HG03432 (cell line): ENCODE data around the gene MVK.

Experiments
- ATAC-seq: cut with Tn5 transposase; IDR thresholded peaks from one replicate; pipeline ENCODE4 v1.9.1; 2021; ENCODE audit warnings: mild to moderate bottlenecking, moderate library complexity; ENCODE audit not compliant: unreplicated experiment

The MVK gene

DNA sequence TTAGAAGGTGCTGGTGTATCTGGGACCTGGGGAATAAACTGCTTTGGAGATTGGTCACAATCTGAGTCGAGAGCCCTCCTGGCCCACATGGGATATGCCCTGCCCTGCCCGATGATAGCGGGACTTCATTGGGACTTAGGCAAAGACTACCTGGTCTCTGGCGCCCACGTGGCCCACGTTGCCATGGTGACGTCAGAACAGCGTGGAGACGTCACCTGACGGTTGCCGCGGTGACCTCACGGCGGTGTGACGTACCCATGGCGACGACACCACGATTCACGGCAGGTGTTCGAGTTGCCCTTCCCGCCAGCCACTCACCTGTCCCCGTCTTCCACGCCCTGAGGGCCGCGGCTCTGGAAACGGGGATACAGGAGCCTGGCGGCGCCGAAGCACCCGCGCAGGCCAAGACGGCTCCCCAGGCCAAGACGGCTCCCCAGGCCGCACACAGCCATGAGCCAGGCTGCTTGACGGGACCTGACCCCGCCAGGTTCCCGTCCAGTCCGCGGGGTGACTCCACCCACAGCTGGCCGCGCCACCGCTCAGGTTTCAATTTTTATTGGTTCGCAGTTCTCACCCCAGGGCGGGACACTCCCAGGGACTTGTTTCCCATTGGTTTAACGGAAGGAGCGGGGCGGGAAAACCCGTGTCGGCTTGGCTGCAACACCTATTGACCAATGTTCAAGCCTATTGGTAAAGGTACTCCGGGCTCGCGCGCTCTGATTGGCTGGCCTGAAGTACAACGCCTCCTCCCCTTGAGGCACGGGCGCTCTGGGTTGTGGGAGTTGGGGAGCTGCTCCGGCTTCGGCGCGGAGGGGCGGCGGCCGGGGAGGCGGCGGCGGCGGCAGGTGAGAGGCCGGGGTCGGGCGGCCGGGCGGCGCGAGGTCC, at the start of gene MVK, which contains the start of gene MMAB:
TSS of gene MVK (plus strand) at position 766 of the 885 bp plus-strand sequence. CDS start 1,029 bp downstream, outside the sequence.
TSS of gene MMAB (minus strand) at position 476 of the 885 bp plus-strand sequence. CDS start at position 452, 24 bp downstream.
- ATAC-seq, result peak; percentile 93

DNA sequence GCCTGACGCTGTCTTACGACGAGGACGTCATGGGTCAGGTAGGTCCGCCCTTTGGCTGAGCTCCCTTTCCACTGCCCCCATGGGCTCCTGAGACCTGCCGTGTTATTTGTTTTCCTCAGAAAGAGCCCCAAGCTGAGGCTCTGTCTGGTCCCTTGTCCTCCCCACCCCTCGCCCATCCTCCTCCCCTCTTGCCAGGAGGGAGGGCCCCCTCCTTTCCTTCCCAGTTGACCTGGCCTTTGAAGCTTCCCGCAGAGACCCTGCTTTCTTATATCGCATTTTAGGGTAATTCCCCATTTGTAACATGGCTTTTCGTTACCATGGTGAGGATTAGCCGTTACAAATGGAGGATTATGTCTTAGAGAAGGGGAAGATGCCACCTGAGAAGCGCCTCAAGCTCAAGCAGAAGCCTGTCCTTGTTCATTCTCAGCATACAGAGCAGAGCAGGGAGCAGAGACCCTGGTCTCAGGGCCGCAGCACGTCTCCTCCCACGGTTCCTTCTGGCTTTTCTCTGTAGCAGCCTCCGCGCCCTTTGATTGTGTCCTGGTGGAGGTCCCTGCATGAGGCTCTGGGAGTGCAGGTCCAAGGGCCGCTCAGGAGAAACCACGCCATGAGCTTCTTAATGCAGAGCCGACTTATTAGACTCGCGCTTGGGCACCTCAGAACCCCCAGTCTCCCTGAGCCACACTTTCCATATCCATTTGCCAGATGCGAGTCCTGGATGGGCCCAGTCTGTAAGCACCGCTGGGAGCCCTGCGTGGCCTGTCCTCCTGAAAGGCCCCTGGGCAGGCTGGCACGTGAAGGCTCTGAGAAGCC, 48.9 kb upstream of the MVK start:
- no peak for ATAC-seq

DNA sequence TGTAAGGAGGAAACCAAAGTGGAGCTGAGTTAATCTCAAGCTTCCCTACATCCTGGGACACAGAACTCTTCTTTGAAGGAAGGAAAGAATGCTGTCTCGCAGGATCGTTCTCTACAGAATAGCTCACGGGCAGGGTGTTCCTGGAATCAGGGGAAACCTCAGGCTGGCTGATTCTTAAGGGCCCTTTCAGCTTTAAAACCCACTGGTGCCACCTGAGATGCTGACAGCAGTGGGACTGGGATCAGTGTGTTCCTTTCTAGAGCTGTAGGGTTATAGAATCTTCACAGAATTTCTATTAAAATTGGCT, 48.4 kb upstream of the MVK start:
- no peak for ATAC-seq

DNA sequence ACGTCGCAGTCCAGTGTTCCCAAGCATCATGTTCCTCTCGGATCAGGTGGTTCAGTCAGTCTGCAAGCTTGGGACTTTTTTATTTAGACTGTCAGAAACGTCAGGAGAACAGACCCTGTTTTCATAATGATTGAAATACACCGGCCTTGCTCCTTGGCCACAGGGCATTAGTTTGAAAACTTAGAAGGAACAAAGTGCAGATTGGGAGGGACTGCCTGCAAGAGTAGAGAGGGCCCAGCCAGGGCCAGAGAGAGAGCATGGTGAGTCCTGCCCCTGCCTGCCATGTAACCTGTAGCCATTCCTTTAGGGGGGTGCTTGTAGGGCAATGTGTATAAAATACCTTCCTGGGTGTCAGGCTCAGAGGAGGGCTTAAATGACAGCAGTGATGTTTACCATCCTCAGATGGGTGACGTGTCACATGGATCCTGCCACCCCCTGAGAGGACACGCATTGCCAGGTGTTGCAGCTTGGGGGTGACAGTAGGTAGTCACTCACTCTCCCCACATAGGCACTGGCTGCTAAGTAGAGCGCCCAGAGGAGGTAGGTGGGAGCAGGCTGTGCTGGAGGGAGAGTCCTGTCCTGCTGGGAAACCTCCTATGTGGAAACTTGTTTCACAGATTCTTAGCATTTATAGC, 46.0 kb upstream of the MVK start:
- no peak for ATAC-seq

DNA sequence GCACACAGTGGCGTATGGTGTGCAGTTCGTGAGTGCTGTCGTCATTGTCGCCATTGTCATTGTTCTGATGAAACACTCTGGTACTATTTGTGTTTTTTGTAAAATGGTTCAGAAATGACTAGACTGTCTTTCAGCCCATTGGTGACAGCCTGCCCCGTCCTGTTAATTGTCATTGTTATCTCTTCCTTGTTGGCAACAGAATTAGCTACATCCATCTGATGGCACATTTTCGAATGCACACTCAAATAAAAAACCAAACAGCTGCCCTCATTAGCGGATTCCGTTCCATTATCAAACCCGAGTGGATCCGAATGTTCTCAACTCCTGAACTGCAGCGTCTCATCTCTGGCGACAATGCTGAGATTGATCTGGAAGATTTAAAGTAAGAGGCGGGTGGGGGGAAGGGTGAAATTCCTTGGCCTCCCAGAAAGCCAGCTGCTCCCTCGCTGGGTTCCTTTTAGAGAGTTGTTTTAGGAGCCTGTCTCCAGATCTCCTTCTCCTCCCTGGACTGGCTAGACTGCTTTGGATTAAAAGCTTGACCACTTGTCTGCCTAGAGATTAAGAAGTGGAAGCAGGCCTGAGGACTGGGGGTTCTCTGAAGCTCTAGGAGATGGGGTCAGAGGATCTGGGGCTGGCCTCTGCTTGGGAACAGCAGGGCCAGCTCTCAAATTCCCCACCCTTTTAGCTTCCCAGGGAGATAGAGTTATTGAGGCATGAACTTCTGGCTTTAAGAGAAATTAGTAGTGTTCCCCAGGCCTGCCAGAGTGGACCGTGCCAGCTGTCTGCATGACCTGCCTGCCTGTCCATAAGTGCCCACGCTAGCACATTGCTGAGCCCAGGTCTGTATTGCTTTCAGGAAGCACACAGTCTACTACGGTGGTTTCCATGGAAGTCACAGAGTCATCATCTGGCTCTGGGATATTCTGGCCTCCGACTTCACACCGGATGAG, 43.6 kb upstream of the MVK start:
- ATAC-seq, result no peak

DNA sequence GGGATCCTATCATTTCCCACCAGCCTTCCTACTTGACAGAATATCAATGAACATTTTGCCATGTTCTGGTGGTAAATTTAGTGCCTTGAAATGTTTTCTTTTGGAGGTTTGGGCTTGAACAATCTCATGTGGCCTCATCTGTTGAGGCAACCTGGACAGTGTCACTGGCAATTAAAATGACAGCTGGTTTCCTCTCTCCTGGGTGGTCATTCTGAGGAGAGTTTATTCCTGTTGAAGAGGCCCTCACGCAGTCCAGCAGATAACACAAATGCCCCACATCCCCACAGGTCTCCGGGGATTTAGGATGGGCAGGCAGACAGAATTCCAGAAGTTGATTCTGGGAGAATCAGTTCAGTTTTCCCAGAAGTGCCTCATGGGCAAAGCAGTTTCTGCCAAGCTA, 42.2 kb upstream of the MVK start:
- no peak for ATAC-seq

DNA sequence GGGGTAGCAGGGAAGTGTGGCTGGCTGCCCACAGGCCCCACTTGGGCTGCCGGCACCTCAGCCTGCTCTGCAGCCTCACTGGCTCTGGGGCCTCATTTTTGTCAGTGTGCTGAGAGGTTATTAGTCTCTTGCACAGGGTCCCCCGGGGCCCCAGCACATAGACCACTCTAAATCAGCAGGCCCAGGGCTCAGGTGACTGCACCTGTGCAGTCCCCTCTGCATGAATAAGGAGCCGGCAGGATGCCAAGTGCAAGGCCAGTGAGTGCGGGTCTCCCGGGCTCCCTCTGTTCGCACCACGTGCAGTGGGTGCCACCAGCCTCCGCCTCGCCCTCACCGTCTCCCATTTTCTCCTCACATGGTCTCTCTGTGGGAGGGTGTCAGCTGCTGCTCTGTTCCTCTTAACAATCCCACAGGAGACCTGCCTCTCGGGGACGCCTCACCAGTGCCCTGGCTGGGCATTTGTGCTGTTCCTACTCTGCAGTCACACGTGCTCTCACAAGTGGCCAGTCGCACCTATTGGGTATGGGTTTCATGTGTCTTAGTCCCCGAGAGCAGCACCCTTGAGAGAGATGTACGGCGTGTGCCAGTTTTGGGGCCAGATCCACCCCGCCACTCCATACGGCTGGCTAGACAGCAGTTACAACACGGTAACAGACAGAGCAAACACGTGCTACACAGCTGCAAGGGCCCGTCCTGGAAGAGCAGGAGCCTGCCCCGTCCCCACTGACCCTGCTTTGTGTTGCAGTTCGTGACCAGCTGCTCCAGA, 40.7 kb upstream of the MVK start:
- no peak for ATAC-seq

DNA sequence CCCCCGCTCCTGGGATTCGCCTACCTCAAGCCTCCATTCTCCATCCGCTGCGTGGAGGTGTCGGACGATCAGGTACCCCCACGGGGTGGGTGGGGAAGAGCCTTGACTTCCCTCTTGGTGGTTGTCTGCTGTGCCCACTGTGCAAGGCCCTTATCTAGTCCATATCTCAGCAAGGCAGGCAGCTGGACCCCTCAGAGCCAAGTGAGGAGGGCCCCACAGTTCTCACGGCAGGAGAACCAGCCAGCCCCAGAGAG, 40.2 kb upstream of the MVK start:
- ATAC-seq, result no peak

DNA sequence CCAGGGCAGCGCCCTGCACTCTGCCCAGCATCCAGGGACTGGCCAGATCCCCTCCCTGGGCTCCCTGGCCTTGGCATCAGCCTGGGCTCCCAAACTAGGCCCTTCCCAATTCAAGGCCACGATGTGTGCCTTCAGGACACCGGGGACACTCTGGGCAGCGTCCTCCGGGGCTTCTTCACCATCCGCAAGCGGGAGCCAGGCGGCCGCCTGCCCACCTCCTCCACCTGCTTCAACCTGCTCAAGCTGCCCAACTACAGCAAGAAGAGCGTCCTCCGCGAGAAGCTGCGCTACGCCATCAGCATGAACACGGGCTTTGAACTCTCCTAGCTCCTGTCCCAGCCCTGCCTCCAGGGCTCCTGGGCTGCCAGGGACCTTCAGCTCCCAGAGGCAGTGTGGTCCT, 39.1 kb upstream of the MVK start:
- ATAC-seq, result no peak

DNA sequence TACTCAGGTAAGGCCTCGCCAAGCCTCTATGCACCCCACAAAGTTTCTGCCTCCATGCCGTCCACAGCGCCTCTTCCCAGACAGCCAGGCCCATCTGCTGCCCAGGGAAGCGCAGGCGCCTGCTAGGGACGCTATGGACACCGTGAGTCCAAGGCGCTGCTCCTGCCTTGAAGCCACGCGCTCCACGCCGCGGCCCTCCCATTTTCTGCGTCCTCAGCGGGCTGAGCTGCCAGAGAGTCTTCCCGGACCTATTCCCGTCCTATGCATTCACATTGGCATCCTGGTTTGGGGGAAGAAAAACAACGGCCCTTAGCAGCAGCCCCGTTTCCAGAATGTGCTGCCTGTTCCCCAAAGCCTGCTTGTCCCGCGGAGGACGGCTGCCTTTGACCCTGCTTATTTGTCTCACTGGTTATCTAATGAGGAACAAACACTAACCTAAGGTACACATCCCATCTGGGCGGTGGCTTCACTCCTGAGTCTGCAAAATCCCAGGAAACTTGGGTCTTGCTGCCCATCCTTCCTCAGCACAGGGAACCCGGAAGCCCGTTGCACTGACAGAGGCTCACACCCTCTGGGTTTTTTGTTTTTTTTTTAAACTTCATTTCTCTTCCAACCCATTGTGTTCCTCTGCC, 38.2 kb upstream of the MVK start:
- no peak for ATAC-seq

DNA sequence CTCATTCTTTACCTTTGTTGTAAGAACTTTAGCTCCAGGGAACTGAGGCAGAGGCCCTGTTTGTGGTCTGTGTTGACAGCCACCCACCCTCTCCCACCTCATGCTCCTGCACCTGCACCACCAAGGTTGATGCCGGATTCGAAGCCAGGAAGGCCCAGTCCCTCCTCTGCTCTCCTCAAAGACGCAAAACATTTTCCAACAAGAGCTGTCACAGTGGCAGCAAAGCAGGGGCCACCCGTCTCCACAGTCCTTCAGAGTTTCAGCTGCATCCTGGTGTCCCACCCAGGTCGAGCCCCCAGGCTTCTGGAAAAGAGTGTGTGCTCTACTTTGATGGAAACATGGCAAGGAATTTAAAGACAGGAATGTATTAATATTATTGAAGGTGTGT, 37.7 kb upstream of the MVK start:
- ATAC-seq, result no peak

DNA sequence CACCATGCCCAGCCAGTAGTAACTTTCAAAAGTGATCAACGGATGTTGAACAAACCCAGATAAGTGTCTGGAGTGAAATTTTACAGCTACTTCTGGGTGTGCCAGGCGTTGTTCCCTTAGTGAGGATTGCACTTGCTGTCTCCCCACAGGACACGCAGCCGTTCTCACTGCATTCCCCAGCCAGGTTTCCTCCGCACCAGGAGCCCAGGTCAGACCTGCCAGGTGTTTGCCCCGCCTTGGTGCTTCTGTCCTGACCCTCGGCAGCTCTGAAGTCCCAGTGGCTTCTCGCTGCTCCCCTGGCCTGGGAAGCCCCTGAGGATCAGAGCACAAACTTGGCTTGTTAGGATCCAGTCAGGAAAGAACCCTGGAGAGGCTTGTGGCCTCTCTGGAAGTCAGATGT, 36.5 kb upstream of the MVK start:
- no peak for ATAC-seq

DNA sequence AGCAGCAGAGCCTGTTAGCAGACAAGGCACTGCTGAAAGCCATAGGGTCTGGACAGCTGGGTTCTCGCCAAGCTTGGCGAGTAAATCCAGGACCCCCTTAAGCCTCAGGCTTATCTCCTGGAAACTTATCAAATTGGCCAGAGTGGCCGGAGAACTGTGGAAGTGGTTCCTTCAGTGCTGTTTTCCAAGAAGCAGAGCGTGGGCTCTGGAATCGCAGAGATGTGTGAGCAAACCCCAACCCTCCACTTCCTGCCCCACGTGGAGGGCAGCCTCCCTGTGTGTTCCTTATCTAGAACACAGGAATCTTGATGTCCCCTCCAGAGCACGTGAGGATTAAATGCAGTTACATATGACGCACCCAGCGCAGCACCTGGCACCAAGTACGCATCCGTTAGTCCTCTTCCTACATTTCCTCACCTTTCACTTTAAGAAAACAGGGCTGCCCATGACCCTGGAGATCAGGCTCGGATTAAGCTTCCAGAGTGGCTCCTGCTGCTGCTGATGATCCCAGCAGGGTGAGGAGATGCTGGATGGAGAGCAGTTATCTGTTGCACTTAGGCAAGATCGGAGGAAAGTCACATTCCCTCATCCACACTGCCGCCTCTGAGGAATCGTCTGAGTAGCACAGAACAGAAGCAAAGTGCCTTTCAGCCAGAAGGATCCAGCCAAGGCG, 35.3 kb upstream of the MVK start:
- ATAC-seq, result no peak

DNA sequence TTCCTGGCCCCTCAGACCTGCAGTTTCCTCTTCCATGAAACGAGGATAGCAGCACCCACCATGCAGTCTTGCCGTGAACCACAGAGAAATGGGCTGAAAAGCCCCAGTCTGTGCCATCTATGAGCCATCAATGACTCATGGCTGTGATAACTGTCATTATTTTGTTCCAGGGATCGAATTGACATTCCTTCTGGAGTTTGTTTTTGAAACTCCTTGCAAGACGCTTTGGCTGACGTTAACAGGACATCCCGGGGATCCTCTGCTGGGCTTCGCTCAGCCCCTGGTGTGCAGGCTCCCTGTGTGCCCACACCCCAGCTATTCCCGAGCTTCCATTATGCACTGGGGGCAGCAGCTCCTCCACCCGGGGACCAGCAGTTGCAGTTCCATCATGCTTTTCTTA, 34.1 kb upstream of the MVK start:
- no peak for ATAC-seq

DNA sequence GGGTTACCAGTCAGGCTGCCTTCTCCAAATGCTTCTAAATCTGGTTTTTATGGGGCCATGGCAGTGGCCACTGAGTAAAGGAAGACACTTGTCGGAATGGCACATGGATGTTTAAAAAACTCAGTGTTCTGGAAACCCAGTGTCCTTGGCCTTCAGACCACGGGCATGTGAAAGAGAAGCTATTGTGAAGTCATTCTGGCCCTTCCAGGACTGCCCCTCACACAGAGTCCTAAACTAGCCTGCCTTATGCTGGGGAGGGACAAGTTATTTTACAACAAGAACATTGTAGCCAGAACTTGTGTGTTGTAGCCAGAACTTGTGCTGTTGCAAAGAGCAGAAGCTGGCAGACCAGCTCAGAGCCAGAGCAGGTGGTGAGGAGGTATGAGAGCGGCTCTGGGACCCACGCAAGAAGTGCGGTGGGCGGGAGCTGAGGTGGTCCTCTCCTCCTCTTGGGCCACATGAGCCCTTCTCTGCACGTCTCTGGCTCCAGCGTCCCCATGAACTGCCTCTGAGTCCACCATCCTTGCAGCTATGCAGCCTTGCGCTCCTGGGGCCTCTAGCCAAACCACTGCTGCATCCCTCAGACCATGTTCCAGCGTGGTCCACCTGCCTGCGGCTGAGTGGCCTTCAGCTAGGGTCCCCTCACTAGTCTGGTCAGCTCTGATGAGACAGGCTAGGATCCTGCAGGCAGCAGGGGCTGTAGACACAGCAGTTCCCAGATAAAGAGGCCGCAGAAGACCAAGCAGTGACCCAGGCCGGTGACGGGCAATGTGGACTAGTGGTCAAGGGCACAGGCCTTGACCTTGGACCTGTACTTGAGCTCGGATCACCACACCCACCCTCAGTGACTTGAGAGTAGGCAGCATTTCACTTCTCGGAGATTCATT, 32.8 kb upstream of the MVK start:
- ATAC-seq, result no peak

DNA sequence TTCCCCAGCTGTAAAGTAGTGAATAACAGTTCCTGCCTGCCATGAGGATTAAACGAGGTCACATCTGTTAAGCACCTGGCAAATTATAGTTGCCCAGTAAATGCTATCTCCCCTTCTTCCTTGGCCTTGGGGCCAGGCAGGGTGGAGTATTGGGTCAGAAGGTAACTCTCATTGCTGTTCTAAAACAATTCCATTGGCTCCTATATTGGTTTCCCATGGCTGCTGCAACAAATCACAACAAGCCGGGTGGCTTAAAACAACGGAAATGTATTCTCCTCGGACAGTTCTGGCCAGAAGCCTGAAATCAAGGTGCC, 32.2 kb upstream of the MVK start:
- ATAC-seq, result no peak

DNA sequence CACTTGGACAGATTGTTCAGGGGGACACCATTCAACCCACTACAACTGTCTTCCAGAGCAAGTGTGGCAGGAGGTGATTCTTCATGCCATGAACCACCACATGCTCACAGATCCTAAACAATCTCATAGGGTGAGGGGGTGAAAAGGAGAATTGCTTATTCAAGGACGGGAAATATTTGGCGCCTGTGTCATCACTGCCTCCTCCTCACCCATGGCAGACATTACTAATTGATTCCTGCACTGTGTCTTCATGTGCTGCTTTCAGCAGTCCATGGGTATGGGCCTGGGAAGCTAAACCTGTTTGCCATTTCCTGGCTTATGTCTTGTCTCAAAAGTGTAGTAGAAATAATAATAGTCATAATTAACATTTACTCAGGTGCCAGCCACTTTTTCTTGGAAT, 31.6 kb upstream of the MVK start:
- ATAC-seq, result no peak

DNA sequence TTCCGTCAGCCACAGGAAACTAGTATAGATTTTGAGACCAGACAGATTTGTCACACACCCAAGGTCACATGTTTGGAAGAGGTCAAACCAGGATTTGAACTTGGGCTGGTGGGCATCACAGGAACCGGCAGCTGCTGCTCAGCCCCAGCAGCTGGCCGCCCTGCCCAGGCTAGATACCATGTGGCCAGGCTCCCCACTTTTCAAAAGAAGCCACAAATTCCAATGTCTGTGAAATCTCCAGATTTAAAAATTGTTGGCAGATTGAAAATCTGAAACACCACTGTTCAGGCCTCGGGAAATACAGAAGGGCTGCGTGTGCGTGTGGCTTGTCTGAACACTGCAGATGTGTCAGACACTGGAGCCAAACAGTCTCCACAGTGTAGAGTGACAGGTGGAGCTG, 30.7 kb upstream of the MVK start:
- ATAC-seq, result no peak
